SIG-M5 treated with dmso at 0.1 percent for 504 hours (cell line): ENCODE measurements around the gene HHAT.
A peak's percentile ranks its signal among the peaks of the same experiment; 100 is the strongest.

Source experiments
- DNase-seq: peaks from one replicate; lab custom pipeline; 2025; ENCODE audit not compliant: unreplicated experiment; lab: John Stamatoyannopoulos, UW

HHAT gene

DNA sequence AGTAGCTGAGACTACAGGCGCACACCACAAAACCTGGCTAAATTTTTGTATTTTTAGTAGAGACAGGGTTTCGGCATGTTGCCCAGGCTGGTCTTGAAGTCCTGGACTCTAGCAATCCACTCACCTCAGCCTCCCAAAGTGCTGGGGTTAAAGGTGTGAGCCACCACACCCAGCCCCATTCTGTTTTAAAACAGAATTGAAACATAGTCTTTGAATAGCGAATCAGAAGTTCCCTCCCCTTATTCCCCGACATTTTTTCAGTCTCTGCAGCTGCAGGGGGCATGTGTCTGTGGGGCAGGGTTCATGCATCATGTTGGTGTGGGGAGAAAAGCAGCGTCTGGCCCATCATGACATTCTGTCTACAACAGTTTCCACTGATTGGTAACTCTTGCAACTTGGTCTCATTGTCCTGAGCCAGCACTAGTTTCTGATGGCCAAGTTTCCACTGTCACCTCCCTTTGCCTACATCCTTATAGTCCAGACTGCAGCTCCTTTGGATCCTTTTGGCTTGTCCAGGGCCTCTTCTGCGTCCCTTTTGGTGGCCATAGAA lies 15.6 kb upstream of the HHAT start:
- no peak for DNase-seq

DNA sequence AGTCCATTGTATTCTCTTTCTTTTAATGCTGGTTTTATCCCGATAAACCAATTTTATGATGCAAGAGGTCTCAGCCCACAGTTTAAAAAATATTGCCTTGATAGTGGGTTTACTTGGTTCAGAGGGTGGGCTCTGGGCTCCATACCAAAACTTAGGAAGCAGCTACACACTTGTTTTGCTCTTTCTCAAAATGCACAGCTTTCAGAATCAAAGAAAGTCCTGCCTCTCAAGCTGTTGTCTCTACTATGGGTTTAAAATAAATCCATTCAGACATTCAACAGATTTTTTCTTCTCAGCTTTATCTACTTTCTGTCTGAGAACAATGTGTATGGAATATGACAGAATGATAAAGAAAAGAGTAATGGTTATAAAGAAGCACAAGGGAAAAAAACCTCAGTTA lies 14.8 kb upstream of the HHAT start:
- DNase-seq: no peak

DNA sequence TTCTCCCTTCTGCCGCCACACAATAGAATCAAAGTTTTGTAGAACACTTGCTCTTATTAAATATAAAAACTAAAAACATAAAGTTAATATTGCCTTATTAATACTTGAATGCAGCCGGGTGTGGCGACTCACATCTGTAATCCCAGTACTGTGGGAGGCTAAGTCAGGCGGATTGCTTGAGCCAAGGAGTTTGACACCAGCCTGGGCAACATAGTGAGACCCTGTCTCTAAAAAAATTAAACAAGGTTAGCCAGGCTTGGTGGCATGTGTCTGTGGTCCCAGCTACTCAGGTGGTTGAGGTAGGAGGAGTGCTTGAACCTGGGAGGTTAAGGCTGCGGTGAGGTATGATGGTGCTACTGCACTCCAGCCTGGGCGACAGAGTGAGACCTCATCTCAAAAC lies 13.2 kb upstream of the HHAT start:
- no peak for DNase-seq

DNA sequence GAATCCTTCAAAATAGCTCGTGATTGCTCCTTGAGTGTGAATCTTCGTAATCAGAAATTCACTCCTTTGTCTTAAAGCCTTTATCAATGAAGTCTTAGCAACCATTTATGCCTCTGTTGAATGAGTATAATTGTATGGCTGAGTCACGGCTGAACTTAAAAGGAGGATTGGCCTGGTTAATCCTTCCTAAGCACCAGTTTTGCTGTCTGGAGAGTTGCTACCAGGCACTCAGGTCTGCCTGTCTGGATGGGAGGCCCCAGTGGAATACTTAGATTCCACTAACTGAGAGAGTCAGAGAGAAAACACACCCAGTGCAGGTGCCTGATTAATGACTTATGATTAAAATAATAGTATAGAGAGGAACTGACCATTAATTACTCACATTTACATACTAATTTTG lies 7.6 kb upstream of the HHAT start:
- no peak for DNase-seq

DNA sequence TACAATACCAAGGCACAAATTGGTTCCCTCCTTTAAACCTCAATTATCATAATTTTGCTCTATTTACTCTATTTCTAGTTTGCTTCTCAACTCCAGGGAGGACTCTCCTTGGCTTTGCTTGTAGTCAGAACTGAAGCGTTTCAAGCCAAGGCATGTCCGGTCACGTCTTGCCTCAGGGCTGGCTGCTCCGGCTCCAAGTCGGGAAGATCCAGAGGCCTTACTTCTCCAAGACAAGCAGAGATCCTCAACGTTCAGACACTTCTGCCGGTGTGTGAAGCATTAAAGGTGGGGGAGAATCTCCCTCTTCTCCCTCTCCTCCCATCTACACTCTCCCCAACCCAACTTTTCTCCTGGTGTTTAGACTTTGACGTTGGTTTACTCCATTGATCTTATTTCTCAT lies 7.2 kb upstream of the HHAT start:
- no peak for DNase-seq

DNA sequence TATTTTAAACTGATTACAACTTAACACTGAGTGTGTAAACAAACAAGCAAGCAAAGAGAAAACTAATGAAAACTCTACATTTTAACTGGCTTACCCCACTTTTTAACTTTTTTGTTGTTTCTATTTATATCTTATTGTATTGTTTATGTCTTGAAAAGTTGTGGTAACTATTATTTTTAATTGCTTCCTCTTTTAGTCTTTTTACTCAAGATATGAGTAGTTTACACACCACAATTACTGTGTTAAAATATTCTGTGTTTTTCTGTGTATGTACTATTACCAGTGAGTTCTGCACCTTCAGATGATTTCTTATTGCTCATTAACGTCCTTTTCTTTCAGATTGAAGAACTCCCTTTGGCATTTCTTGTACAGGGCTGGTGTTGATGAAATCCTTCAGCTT lies 4.7 kb upstream of the HHAT start:
- no peak for DNase-seq

DNA sequence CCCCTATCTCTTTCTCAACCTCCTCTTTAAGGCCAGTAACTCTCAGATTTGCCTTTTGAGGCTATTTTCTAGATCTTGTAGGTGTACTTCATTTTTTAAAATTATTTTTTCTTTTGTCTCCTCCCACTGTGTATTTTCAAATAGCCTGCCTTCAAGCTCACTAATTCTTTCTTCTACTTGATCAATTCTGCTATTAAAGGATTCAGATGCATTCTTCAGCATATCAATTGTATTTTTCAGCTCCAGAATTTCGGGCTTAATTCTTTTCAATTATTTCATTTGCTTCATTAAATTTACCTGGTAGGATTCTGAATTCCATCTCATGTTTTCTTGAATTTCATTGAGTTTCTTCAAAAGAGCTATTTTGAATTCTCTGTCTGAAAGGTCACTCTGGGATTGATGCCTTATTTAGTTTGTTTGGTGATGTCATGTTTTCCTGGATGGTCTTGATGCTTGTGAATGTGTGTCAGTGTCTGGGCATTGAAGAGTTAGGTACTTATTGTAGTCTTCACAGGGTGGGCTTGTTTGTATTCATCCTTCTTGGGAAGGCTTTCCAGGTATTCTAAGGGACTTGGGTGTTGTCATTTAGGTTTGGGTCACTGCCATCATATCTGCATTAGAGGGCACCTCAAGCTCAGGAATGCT lies 3.6 kb upstream of the HHAT start:
- DNase-seq: no peak

DNA sequence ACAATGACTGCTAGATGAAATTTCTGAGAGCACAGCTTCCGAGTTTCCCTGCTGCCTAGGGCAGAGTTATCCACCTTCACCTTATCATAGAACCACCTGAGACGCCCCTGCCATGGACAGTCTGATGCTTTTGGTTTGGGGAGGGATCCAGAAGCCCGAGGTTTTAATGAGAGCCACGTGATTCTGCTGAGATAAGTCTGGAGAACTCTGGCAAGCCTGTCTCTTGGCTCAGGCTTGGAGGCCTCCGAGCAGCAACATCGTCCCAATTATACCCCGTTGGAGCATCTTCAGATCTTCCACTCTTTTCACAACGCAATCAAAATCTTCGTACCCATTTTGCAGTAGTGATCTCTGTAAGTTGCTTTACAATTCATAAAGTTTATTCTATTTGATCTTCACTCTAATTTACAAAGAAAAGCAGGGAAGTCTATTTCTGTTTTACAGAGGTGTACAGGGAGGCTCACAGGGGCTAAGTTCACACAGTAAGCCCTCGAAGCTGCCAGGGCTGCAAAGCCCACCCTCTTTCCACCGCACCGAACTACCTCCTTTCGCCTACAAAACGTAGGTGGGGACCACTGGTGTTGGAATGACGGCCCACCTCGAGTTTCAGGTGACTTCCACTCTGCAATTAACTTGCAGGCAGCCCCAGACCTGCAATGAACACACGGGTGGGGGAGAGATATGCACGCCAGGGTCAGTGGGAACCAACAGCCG lies 513 bp upstream of the HHAT start:
- no peak for DNase-seq

DNA sequence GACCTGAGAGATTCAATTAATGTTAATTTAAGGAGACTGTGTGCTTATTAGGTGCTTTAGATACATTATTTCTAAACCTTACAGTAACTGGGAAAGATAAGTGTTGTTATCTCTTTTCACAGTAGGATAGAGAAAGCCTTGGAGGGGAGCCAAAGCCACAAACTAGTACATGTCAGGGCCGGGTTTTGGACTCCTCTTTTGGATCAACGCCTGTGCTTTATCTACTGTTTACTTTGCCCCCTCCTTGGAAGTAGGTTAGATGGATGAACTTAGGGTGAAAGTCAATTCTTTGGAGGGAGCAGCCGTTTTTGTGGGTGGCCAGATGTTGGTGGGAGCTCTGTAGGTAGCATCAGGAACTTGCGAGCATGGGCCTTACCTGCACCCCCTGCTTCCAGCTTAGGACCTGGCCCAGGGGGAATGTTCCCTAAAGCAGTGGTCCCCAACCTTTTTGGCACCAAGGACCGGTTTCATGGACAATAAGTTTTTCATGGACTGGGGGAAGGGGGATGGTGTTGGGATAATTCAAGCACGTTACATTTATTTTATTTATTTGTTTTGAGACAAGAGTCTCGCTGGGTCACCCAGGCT lies 1.7 kb downstream of the HHAT start:
- DNase-seq: no peak

DNA sequence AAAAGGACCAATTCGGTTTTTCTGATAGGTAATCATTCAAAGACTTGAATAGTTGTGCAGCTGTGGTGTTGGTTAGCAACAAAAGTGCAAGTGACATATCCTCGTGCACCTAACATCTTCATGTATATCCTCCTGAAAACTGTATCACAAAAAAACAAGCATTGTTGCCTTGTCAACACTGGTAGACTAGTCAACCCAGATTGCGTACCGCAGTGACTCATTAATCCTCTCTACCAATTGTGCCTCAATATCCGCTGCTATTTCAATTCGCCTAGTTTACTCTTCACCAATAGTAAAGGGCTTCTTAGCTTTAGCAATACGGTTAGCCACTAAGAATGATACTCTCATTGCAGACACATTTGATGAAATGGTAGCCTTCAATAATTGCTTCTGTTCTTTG lies 3.5 kb downstream of the HHAT start:
- no peak for DNase-seq

DNA sequence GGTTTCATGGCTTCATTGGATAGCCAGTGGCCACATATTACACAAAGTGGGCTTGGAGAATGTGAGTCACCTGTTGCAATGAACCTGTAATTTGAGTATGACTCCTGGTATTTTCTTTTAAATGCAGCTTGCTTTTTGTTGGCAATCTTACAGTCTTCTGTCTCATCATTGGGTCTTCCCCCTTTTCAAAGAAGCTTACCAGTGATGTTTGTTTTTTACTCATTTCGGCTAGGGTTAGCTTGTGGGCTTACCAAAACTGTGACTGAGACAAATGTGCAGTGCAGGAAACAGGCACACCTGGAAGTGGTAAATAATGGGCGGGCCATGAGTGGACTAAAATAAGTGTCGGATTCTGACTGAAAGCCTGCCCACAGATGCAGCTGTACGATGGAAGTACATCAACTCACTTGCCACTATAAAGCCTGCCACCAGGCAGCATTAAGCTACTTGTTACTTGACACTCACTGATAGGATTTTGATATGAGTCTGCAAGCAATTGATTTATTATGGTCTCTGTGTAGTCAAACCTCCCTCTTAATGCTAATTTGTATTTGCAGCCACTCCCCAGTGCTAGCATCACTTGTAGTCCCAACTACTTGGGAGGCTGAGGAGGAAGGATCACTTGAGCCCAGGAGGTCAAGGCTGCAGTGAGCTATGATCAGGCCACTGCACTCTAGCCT lies 4.2 kb downstream of the HHAT start:
- DNase-seq: no peak

DNA sequence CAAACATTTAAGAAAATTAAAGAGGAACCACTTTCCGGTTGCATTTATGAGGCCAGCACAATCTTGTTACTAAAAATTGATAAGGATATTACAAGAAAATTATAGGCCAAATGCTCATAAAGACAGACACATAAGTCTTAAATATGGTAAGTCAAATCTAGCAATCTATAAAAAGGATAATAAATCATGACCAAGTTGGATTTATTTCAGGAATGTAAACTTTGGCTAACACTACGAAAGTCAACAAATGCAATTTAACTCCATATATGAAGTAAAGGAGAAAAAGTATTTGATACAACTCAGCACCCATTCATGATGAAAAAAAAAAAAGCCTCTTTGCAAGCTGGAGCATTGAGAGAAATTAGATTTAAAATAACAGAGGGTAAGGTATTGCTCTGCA lies 6.3 kb downstream of the HHAT start:
- no peak for DNase-seq

DNA sequence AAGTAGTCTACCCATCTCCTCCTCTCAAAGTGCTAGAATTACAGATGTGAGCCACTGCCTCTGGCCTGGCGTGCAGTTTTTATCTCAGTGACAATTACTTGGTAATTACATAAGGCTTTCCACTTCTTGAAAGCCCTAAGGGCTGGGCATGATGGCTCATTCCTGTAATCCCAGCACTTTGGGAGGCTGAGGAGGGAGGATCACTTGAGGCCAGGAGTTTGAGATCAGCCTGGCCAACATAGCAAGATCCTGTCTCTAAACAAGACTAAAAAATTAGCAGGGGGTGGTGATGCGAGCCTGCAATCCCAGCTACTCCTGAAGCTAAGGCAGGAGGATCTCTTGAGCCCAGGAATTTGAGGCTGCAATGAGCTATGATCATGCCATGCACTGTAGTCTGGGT lies 7.7 kb downstream of the HHAT start:
- no peak for DNase-seq

DNA sequence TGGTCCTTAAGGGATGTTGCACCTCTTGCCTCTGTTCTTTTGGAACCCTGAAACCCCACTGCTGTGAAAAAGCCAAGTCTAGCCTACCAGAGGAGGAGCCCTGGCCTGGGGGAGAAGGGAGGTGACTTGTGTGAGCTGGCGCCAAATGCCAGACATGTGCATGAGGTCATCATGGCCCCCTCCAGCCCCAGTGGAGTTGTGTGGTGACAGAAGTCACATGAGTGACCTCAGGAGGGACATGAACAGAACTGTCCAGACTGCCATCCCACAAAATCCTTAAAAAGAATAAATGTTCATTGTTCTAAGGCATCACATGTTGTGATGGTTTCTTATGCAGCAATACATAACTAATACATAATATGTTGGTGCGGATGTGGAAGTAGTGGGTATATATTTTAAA lies 10.8 kb downstream of the HHAT start:
- no peak for DNase-seq

DNA sequence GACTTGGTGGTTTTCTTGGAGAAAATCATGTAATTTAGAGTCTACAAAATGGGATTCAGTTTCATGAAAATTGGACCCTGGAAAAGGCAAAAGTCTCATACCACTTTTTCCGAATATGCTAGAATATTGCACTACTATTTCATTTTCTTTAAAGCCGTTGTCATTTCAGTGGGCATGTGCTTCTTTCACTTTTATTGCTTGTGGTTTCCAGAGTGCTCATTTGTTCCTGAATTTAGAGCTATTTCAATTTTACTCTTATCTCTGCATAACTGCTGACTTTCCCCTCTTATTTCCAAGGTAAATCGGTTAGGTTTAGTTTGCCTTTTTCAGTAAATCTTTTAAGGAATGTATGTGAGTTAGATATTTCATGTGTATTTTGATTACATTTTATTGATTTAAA lies 11.6 kb downstream of the HHAT start:
- DNase-seq: no peak

DNA sequence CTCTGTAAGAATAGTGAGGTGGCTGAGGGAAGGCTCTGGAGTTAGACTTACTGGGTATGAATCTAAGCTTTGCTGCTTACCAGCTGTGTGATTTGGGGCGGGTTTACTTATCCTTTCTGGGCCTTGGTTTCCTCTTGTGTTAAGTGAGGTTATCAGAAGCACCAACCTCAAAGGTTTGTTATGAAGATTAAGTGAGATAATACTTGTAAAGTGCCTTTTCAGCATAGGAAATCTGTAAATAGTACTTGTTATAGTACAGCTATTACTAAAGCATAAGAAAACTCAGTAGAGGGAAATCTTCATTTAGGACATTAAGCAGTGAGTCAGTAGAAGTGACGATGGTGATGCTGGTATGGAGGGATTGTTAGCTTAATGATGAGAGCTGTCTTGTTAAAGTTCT lies 12.1 kb downstream of the HHAT start:
- no peak for DNase-seq

DNA sequence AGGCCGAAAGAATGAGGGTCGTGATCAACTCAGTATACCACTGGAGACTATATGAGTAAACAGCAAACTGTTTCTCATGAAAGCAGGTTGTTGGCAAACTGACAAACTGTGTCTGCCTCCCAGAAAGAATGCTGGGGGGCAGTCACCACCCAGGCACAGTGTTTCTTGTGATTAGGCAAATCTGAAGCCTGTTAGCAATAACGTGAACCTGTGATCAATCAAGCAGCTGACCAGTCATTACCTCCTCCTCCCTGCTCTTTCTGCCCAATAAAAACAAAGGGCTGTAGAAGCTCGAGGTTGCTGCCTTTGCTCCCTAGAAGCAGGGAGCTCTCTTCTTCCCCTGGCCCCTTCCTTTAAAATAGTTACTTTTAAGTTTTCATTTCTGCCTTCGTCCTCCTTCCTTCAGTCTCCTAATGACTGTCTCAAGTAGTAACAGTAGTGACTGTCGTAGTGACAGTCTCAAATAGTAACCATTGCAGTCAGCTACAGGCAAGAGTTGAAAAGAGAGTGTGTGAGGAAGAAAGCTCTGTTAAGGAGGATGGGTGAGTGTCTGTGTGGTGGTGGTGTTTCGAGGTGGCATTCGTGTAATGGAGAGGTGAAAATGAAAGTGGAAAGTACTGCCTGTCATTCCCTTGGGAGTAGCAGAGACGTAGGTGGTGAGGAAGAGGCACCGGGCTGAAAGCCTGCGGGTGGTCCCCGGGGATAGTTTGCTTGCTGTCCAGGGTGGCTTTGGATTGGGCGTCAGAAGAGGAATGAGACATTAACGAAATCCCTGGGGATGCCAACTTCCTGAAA lies 14.5 kb downstream of the HHAT start:
- no peak for DNase-seq

DNA sequence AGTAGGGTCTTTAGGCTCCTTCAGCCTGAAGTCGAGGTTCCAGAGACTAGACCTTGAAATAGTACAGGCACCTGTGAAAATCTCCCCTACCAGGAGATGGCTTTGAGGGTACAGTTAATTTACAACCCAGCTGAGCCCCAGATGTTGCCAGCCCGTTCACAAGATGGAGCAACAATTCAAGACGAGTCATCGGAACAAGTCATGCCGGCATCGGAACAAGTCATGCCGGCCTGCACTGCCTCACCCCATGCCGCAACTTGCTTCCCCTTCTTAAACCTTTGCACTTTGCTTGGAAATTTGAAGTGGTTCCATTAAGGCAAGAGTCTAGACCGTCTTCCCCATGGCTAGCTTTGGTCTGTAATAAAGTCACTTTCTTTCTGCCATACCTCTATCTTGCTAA lies 16.0 kb downstream of the HHAT start:
- peak; percentile 52 for DNase-seq

DNA sequence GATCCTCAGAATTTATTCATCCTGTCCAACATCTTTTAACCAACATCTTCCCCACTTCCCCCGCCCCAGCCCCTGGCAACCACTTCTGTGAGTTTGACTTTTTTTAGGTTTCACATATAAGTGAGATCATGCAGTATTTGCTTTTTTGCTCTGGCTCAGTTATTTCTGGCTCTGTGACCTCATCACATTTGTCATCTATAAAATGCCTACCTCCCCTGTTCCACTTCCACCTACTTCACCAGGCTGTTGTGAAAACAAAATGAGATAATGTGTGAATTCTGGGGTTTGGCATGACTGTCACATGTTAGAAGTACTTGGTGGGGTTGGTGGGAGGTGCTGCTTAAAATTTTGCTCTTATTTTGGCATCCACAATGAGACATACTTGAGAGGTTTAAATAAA lies 18.4 kb downstream of the HHAT start:
- DNase-seq: no peak

DNA sequence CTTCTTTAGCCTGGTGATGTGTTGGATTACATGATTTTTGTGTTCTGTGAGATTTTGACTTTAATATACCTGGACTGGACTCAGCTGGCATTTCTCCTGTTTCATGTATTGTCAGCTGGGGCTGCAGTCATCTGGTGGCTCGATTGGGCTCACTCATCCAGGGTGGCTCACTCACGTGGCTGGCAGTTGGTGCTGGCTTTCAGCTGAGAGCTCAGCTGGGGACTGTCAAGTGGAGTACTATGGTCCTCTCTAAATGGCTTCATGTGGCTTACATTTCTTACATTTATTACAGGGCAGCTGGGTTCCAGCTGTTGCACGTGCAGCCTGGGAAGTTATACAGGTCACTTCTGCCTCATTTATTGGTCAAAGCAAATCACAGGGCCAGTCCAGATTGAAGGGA lies 22.8 kb downstream of the HHAT start:
- no peak for DNase-seq

DNA sequence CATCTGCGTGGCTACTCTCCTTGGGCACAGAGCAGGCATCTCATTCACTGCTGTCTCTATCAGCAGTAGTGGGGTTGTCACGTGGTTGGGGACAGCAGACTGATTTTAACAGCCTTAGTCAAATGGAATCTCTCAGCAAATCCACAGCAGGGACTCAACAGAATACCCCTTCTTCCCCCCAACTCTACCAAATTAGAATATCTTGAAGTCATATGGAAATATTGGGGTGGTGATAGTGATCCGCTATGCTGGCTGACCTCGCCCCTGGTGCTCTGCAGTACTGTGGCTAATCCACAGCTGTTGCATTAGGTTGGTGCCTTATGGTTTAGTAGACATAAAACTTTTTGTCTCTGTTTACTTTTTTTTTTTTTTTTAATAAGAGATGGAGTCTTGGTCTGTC lies 23.9 kb downstream of the HHAT start:
- DNase-seq: no peak
